ENCODE results near the gene EIF2S3. TPM values are rescaled to one million over a fixed set of nuclear protein-coding genes. Genes with fewer than 3 reads are reported as not detected.
"Not testable (repeated sequence)": the region's sequence is repeated elsewhere in the genome, so short reads cannot be mapped to it uniquely, and the experiment has no call there.

EIF2S3 gene
- polyA plus RNA-seq, 6 donors from 2014 or later: 86.9 to 162 (median 128) TPM

GRCh38 chrX:24024819-24025740, 29.7 kb upstream of the EIF2S3 start:
- Mint-ChIP-seq H3K4me1 (peaks cover 10 to 16% (median 11%) of the 10 kb centered on the region in 3 donors), H3K36me3 (no peaks in the 10 kb centered on the region), H3K27me3 (peaks cover 0 to 6% (median 0%) of the 10 kb centered on the region in 3 donors), H3K27ac (peak overlapping the region in 4 of 6 donors; percentile 18 to 89 (median 54)), H3K4me3 (peak overlapping the region; percentile 81 to 95 (median 88)), H3K9me3 (peaks cover 0 to 4% (median 0%) of the 10 kb centered on the region in 7 donors)
- peak; percentile 80 for DNase-seq
- peak; percentile 87 to 90 for ATAC-seq (ENCODE audit: low read depth in 2 of 2)

GRCh38 chrX:24025741-24026403, 28.9 kb upstream of the EIF2S3 start:
- H3K27me3 Mint-ChIP-seq: peaks cover 0 to 9% (median 0%) of the 10 kb centered on the region in 3 donors
- peak; percentile 22 to 24 for ATAC-seq (ENCODE audit: low read depth in 2 of 2)
- H3K4me3 Mint-ChIP-seq: peak overlapping the region; percentile 80 to 95 (median 86)
- H3K4me1 Mint-ChIP-seq: peaks cover 10% of the 10 kb centered on the region in 3 donors
- H3K36me3 Mint-ChIP-seq: no peaks in the 10 kb centered on the region
- H3K27ac Mint-ChIP-seq: peak overlapping the region; percentile 74 to 96 (median 90)
- H3K9me3 Mint-ChIP-seq: peaks cover 0 to 4% (median 0%) of the 10 kb centered on the region in 7 donors
- DNase-seq: no peak

- peak overlapping the region in 3 of 6 donors; percentile 77 to 96 (median 89) for H3K27ac Mint-ChIP-seq
- H3K4me1 Mint-ChIP-seq: peaks cover 4 to 10% (median 5%) of the 10 kb centered on the region in 3 donors
- H3K4me3 Mint-ChIP-seq: peak overlapping the region; percentile 80 to 95 (median 86)
- ATAC-seq (ENCODE audit: low read depth in 2 of 2) (no peak), DNase-seq (no peak)
- peaks cover 0 to 9% (median 0%) of the 10 kb centered on the region in 3 donors for H3K27me3 Mint-ChIP-seq
- peaks cover 0 to 4% (median 0%) of the 10 kb centered on the region in 7 donors for H3K9me3 Mint-ChIP-seq
- no peaks in the 10 kb centered on the region for H3K36me3 Mint-ChIP-seq
Observed at GRCh38 chrX:24026432-24026831, 28.3 kb upstream of the EIF2S3 start.

GRCh38 chrX:24027086-24027485, 27.7 kb upstream of the EIF2S3 start, which contains the start of gene KLHL15:
KLHL15 (minus strand) TSS chrX:24027186; CDS start chrX:24006693, 20,493 bp downstream.
- Mint-ChIP-seq H3K27ac (peak within 1 kb of the TSS; percentile 74 to 96 (median 90)), H3K36me3 (no peaks in the 10 kb centered on the region), H3K4me3 (peak within 1 kb of the TSS; percentile 80 to 95 (median 86)), H3K9me3 (peaks cover 0 to 4% (median 0%) of the 10 kb centered on the region in 7 donors), H3K27me3 (peaks cover 0 to 9% (median 0%) of the 10 kb centered on the region in 3 donors), H3K4me1 (peaks cover 0 to 10% (median 0%) of the 10 kb centered on the region in 3 donors)
- no peak for DNase-seq
- ATAC-seq (ENCODE audit: low read depth in 2 of 2): no peak

- peak overlapping the region in 1 of 6 donors; percentile 86 for H3K27ac Mint-ChIP-seq
- peaks cover 0 to 6% of the 10 kb centered on the region in 2 donors for H3K36me3 Mint-ChIP-seq
- peak overlapping the region in 2 of 8 donors; percentile 20 to 95 for H3K4me3 Mint-ChIP-seq
- H3K4me1 Mint-ChIP-seq: peaks cover 0 to 10% (median 2%) of the 10 kb centered on the region in 3 donors
- no peak for DNase-seq
- no peak for ATAC-seq (ENCODE audit: low read depth in 2 of 2)
- peaks cover 0 to 8% (median 0%) of the 10 kb centered on the region in 7 donors for H3K9me3 Mint-ChIP-seq
- H3K27me3 Mint-ChIP-seq: peaks cover 0 to 16% (median 0%) of the 10 kb centered on the region in 3 donors
Observed at GRCh38 chrX:24027985-24028384, 26.8 kb upstream of the EIF2S3 start.

GRCh38 chrX:24030597-24030996, 24.2 kb upstream of the EIF2S3 start:
- peak overlapping the region in 3 of 6 donors; percentile 1 to 8 (median 1) for H3K27ac Mint-ChIP-seq
- peaks cover 0 to 18% (median 0%) of the 10 kb centered on the region in 3 donors for H3K27me3 Mint-ChIP-seq
- peaks cover 0 to 4% (median 0%) of the 10 kb centered on the region in 7 donors for H3K9me3 Mint-ChIP-seq
- H3K36me3 Mint-ChIP-seq: peaks cover 0 to 7% of the 10 kb centered on the region in 2 donors
- H3K4me1 Mint-ChIP-seq: peaks cover 0 to 3% (median 2%) of the 10 kb centered on the region in 3 donors
- DNase-seq: no peak
- no peak for ATAC-seq (ENCODE audit: low read depth in 2 of 2)
- no peak overlapping the region for H3K4me3 Mint-ChIP-seq

- Mint-ChIP-seq H3K27me3 (peaks cover 0 to 18% (median 0%) of the 10 kb centered on the region in 3 donors), H3K4me3 (no peak overlapping the region)
Observed at GRCh38 chrX:24034485-24034884, 20.3 kb upstream of the EIF2S3 start.

GRCh38 chrX:24037729-24038128, 17.0 kb upstream of the EIF2S3 start:
- DNase-seq (no peak), ATAC-seq (ENCODE audit: low read depth in 2 of 2) (no peak)
- Mint-ChIP-seq H3K36me3 (peaks cover 0 to 4% of the 10 kb centered on the region in 2 donors), H3K4me3 (no peak overlapping the region), H3K4me1 (peaks cover 0 to 1% (median 0%) of the 10 kb centered on the region in 3 donors), H3K27me3 (peaks cover 0 to 5% (median 0%) of the 10 kb centered on the region in 3 donors), H3K9me3 (peaks cover 0 to 2% (median 0%) of the 10 kb centered on the region in 7 donors), H3K27ac (no peak overlapping the region)

More at GRCh38 chrX:24034485-24034884, 20.3 kb upstream of the EIF2S3 start:
- ATAC-seq (ENCODE audit: low read depth in 2 of 2) (no peak), DNase-seq (no peak)
- Mint-ChIP-seq H3K36me3 (peaks cover 0 to 7% of the 10 kb centered on the region in 2 donors), H3K27ac (no peak overlapping the region), H3K9me3 (peaks cover 0 to 4% (median 0%) of the 10 kb centered on the region in 7 donors), H3K4me1 (peaks cover 0 to 2% (median 0%) of the 10 kb centered on the region in 3 donors)

GRCh38 chrX:24046060-24046459, 8.7 kb upstream of the EIF2S3 start:
- not testable (repeated sequence) for H3K27me3 Mint-ChIP-seq; H3K4me3 Mint-ChIP-seq; H3K4me1 Mint-ChIP-seq; ATAC-seq (ENCODE audit: low read depth in 2 of 2); DNase-seq; H3K27ac Mint-ChIP-seq; H3K9me3 Mint-ChIP-seq; H3K36me3 Mint-ChIP-seq

- not testable (repeated sequence) for ATAC-seq (ENCODE audit: low read depth in 2 of 2); H3K4me1 Mint-ChIP-seq; H3K4me3 Mint-ChIP-seq; H3K9me3 Mint-ChIP-seq; DNase-seq; H3K36me3 Mint-ChIP-seq; H3K27me3 Mint-ChIP-seq; H3K27ac Mint-ChIP-seq
Observed at GRCh38 chrX:24049643-24050042, 5.1 kb upstream of the EIF2S3 start.

- H3K27ac Mint-ChIP-seq: peak overlapping the region in 2 of 6 donors; percentile 11 to 59
- H3K4me3 Mint-ChIP-seq: peak overlapping the region in 6 of 8 donors; percentile 30 to 72 (median 60)
- not testable (repeated sequence) for H3K36me3 Mint-ChIP-seq; ATAC-seq (ENCODE audit: low read depth in 2 of 2); DNase-seq; H3K9me3 Mint-ChIP-seq; H3K4me1 Mint-ChIP-seq; H3K27me3 Mint-ChIP-seq
Observed at GRCh38 chrX:24050522-24051318, 4.0 kb upstream of the EIF2S3 start.

GRCh38 chrX:24055043-24055356, 244 bp downstream of the EIF2S3 start:
- H3K27ac Mint-ChIP-seq: peak overlapping the region in 3 of 6 donors; percentile 100
- peak overlapping the region in 4 of 8 donors; percentile 92 to 99 (median 96) for H3K4me3 Mint-ChIP-seq
- no peaks in the 10 kb centered on the region for H3K9me3 Mint-ChIP-seq
- ATAC-seq (ENCODE audit: low read depth in 2 of 2) (peak; percentile 8 to 10), DNase-seq (no peak)
- peaks cover 0 to 16% (median 0%) of the 10 kb centered on the region in 3 donors for H3K4me1 Mint-ChIP-seq
- no peaks in the 10 kb centered on the region for H3K27me3 Mint-ChIP-seq
- H3K36me3 Mint-ChIP-seq: peaks cover 0 to 2% of the 10 kb centered on the region in 2 donors
